Urinary bladder (tissue), 4 donors: ENCODE data around the gene CLSTN2. TPM values are rescaled to one million over a fixed set of nuclear protein-coding genes. Genes with fewer than 3 reads are reported as not detected.

Source experiments
- DNase-seq: peaks from one replicate; pipeline ENCODE4 v3.0.0-alpha.2; 2015; ENCODE audit errors: extremely low spot score
- H3K27ac ChIP-seq: one replicate; pipeline ENCODE4 v1.5.1; 2013; ENCODE audit warnings: low read depth, mild to moderate bottlenecking, moderate library complexity
- H3K36me3 ChIP-seq: one replicate; pipeline ENCODE4 v1.6.1; 2013; ENCODE audit warnings: mild to moderate bottlenecking, moderate library complexity; ENCODE audit not compliant: insufficient read depth
- H3K4me1 ChIP-seq: one replicate; pipeline ENCODE4 v1.6.1; 2013; ENCODE audit warnings: mild to moderate bottlenecking, moderate library complexity; ENCODE audit not compliant: insufficient read depth
- H3K4me3 ChIP-seq: one replicate; pipeline ENCODE4 v1.5.1; 2013; ENCODE audit warnings: low read depth, low read length
- WGBS: extraction: QIAGEN DNeasy Blood & Tissue Kit; methylation state at CpG from one replicate; pipeline ENCODE4 v1.1.7; 2013; 5-methylcytosine and 5-hydroxymethylcytosine counted together
- polyA plus RNA-seq: library from polyadenylated mRNA; stranded (reverse); fragments of 200-250 nt; gene quantifications from one replicate; pipeline ENCODE4 v1.2.3, GENCODE V29; 2013
- total RNA-seq: library from RNA; depleted of rRNA; stranded (reverse); fragments of >200 nt; gene quantifications from one replicate; pipeline ENCODE4 v1.2.3, GENCODE V29; 2014
- donor health status: healthy with polysubstance abuse.
- donor health status: healthy.

Gene CLSTN2
- total and polyA plus RNA-seq, 2 donors = 1.1 to 4.9 TPM

DNA sequence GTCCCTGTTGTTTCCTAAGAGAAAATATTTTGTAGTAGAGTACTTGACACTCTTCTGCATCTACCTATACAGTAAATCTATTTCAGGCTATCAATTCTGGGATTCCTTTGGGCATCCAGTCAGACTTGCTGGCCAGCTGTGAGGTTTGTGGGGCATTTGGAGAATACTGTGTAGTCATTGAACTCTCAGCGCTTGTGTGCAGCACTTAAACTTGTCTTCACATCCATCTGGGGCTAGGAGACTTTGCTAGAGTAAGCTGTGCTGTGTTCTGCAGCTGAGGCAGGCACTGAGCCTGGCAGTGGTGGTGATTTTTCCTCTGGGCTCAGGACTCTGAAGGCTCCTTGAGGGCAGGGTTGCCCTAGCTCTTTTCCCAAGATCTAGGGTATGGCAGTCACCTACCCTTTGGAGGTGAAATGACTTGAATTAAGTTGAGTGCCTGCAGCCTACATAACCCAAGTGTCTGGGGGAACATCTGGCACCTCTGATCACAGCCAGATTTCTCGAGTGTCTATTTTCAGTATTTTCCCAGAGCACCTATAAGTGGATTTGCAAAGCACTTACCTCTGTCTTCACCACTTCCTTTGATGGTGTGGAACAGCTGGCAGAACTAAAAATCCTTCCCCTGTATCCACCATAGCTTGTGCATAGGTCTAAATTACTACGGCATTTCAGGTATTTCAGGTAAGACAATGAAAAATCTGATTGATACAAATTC lies 19.3 kb downstream of the CLSTN2 start:
- DNase-seq = no peak

DNA sequence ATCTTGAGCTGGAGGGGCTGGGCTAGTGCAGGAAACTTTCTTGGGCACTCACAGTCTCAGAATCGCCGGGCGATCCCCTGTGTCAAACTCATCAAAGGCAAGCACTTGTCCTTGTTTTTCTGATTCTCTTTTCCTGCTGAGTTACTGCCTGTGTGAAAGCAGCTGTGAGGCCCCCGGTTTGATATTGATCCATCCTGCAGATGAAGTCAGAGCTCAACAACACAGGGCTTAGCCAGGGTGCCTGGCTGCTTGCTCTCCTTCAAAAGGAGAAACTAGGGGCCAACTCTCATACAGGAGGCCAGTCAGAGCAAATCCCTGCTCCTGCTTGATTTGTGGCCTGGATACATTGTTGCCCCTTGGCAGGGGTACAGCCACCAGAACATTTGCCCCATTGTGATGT lies 22.9 kb downstream of the CLSTN2 start:
- Histone ChIP-seq H3K27ac (no peak overlapping the region), H3K36me3 (no peaks in the 10 kb centered on the region), H3K4me1 (no peaks in the 10 kb centered on the region), H3K4me3 (no peak overlapping the region)
- 69% methylated on average over 4 of the region's 4 CpGs for WGBS
- no peak for DNase-seq

More for the DNA sequence above, 19.3 kb downstream of the CLSTN2 start:
- Histone ChIP-seq H3K36me3 (no peaks in the 10 kb centered on the region), H3K4me3 (no peak overlapping the region), H3K4me1 (no peaks in the 10 kb centered on the region), H3K27ac (no peak overlapping the region)
- 82% methylated on average over 3 of the region's 3 CpGs for WGBS

DNA sequence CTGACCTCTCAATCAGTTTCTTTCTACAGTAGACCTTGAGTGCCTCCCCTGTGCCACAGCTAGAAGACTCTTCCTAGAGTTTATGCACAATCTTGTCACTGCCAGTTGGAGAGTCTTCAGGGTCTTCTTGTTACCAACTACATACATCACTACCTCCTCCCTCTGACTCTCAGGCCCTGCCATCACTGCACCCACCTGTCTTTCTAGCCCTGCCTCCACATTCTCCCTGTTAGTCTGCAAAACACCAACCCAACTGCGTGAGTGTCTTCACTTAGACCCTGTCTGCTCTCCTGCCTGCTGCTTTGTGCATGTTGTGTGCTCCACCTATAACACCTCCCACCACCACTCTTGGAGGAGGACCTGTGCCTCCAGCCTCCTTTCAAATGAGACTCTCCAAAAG lies 34.4 kb downstream of the CLSTN2 start:
- WGBS = 89% methylated on average over 1 of the region's 1 CpG
- DNase-seq = no peak
- no peaks in the 10 kb centered on the region for H3K4me1 ChIP-seq

DNA sequence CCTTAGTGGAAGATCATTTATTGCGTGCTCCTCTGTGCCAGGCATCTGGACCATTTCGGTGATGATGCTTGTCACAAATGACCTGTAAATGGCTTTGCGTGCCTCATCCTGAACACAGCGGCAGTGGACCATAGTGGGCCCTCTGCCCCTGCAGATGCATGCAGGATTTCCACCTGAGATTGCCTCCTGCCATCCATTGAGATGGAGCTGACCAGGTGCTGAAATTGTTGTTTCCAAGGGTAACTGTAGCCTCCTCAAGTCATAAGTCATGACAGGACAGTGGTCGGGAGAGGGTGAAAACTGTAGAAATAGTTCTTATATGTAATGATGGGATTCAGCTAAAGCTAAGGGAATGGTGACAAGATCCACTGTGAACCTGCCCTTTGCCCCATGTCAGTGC lies 35.5 kb downstream of the CLSTN2 start:
- WGBS = 88% methylated on average over 5 of the region's 5 CpGs
- H3K4me3 ChIP-seq = no peak overlapping the region
- no peak for DNase-seq
- no peaks in the 10 kb centered on the region for H3K36me3 ChIP-seq
- H3K27ac ChIP-seq = no peak overlapping the region
- no peaks in the 10 kb centered on the region for H3K4me1 ChIP-seq

More for the DNA sequence above, 34.4 kb downstream of the CLSTN2 start:
- H3K27ac ChIP-seq = no peak overlapping the region
- no peaks in the 10 kb centered on the region for H3K36me3 ChIP-seq
- H3K4me3 ChIP-seq = no peak overlapping the region

DNA sequence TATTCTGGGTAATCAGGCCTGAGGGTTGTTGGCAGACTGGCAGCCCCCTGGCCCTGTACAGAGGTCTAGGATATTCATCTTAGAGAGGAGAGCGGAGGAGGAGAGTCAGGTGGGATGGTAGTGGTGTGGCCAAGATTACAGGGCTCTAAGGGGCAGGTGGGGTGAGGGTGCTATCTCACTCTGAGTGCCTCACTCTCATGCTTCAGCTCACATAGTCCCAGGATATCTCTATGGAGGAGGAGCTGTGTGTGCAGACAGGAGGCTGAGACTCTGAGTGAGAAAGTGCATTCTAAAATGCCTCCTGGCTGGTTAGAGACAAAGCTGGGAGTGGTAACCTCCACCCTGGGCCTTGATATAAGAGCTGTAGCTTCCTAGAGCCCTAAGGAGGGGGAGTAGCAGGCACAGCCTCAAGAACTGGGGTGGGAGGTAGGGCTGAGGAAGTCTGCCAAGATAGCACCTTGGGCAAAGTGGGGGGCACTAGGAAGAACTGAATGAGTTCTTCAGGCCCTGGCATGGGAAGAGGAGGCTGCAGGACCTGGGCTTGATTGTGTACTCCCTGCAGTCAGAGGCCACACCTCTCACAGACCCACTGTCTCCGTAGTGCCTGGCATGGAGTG lies 39.9 kb downstream of the CLSTN2 start:
- DNase-seq = no peak
- no peak overlapping the region for H3K27ac ChIP-seq
- no peaks in the 10 kb centered on the region for H3K36me3 ChIP-seq
- H3K4me1 ChIP-seq = no peaks in the 10 kb centered on the region
- 82% methylated on average over 2 of the region's 2 CpGs for WGBS
- no peak overlapping the region for H3K4me3 ChIP-seq

DNA sequence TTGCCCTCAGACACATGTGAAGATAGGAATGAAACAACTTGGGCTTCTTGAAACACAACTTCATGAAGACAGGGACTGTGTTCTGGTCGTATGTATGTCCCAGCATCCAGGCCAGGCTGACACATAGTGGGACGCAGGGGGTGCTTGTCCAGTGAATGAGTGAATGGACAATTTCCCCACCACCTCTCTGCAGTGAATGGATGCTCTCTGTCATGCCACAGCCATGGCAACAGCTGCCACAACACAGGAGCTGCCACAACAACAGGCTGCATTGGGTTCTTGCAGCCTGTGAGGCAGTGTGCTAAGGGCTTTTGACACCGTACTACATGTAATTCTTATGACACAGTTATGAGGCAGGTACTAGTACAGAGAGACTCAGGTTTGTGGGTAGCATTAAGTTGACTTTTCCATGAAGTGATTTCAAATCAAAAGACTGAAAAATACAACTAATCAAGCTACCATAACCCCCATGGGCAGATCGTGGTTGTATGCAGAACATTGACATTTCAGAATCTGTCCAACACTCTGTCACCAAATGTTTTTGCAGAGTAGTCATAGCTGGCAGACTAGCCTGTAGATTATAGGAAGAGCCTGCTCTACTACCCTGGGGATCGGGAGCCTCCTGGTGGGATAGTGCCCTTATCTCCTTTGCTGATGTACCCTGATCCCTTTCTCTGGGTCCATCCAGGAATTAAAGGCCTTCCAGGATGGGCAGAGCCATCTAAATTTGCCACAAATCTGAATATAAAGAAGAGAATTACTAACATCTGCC lies 40.8 kb downstream of the CLSTN2 start:
- no peaks in the 10 kb centered on the region for H3K4me1 ChIP-seq
- H3K36me3 ChIP-seq = no peaks in the 10 kb centered on the region
- no peak overlapping the region for H3K27ac ChIP-seq
- WGBS = 52% methylated on average over 5 of the region's 5 CpGs
- H3K4me3 ChIP-seq = no peak overlapping the region
- DNase-seq = no peak

DNA sequence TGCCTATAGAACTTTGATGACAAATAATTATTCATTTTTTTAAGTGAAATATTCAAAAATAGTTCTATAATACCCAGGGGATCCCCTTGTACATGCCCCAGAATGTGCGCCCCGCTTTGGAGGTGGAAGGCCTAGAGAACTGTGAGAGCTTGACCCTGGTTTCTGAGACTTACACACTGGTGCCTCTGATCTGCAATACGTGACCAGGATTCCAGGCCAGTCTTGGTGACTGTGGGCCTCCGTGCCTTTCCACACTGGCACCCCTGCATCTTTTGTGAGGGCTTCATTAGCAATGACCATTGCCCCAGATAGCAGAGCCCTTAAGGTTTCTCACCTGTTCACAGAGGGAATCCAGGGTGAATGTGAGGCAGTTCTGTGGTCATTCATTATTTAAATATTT lies 44.0 kb downstream of the CLSTN2 start:
- 91% methylated on average over 4 of the region's 4 CpGs for WGBS
- Histone ChIP-seq H3K4me1 (no peaks in the 10 kb centered on the region), H3K36me3 (no peaks in the 10 kb centered on the region), H3K27ac (no peak overlapping the region), H3K4me3 (no peak overlapping the region)
- no peak for DNase-seq

DNA sequence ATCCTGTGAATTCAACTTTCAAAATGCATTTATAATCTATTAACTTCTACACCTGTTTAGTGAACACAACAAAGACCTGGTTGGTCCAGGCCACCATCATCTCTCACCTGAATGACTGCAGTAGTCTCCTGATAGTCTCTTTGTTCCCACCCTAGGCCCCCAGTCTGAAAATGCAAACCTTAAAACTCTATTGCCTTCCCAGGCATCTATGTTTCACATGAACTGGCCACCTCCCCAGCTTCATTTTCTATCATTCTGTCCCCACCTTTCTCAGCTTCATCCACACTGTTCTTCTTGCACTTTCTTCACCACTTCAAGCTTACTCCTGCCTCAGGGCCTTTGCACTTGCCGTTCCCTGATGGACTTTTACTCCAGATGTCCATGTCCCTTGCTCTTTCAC lies 45.0 kb downstream of the CLSTN2 start:
- Histone ChIP-seq H3K4me3 (no peak overlapping the region), H3K36me3 (no peaks in the 10 kb centered on the region), H3K4me1 (no peaks in the 10 kb centered on the region), H3K27ac (no peak overlapping the region)
- 96% methylated on average over 1 of the region's 1 CpG for WGBS
- no peak for DNase-seq

DNA sequence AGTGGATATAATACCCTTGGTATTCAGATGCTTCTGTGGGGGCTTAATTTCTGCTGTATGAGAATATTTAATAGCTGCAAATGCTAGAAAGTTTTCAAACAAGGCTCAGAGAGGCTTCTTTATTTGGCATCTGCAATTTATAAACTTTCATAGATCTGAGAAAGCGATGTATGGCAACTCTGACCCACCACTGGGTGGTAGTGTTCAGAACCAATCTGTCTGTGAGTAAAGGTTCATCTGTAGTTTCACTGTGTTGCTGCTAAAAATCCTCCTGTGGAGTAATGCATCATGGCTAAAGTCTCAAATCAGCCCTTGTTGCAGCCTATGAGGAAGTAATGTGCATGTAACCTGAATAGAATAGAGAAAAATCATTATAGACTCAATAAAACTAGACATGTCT lies 47.4 kb downstream of the CLSTN2 start:
- Histone ChIP-seq H3K4me3 (no peak overlapping the region), H3K4me1 (no peaks in the 10 kb centered on the region), H3K27ac (no peak overlapping the region), H3K36me3 (no peaks in the 10 kb centered on the region)
- DNase-seq = no peak
- WGBS = 62% methylated on average over 1 of the region's 1 CpG

DNA sequence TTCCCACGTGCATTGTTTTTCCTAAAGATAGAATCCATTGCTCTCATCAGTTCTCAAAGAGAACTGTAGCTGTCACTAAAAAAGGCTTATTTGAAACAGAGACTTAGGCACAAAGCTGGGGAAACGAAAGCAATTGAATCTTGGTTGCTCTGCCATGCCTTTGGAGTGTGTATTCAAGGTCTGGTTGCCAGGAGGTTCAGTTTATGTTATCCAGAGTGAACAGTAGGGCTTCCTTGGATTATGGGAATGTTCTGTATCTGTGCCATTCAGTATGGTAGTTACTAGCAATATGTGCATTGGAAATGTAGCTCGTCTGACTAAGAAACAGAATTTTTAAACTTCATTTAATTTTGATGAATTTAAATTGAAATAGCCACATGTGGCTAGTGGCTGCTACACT lies 50.6 kb downstream of the CLSTN2 start:
- Histone ChIP-seq H3K4me3 (no peak overlapping the region), H3K4me1 (no peaks in the 10 kb centered on the region), H3K27ac (no peak overlapping the region), H3K36me3 (no peaks in the 10 kb centered on the region)
- no peak for DNase-seq
- WGBS = 70% methylated on average over 3 of the region's 3 CpGs

DNA sequence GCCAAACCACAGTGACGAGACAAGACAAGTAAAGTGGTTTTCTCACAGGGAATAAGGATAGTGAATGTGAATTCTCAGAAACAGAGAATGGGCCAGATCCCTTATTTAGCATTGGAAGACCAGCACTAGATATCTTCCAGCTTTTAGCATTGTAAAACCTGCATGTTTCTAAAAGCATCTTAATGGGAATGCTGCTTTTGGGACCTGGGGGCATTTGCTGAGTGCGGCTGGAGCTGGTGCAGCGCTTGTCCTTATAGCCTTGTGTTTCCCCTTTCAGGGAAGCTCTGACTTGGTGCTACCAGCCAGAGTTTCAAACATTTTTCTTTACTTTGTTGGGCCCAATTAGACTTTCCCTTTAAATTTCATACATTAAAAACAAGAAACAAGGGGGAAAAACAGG lies 52.9 kb downstream of the CLSTN2 start:
- DNase-seq = no peak
- Histone ChIP-seq H3K4me1 (no peaks in the 10 kb centered on the region), H3K36me3 (no peaks in the 10 kb centered on the region), H3K4me3 (no peak overlapping the region), H3K27ac (no peak overlapping the region)
- whole genome bisulfite sequencing = 96% methylated on average over 3 of the region's 3 CpGs

DNA sequence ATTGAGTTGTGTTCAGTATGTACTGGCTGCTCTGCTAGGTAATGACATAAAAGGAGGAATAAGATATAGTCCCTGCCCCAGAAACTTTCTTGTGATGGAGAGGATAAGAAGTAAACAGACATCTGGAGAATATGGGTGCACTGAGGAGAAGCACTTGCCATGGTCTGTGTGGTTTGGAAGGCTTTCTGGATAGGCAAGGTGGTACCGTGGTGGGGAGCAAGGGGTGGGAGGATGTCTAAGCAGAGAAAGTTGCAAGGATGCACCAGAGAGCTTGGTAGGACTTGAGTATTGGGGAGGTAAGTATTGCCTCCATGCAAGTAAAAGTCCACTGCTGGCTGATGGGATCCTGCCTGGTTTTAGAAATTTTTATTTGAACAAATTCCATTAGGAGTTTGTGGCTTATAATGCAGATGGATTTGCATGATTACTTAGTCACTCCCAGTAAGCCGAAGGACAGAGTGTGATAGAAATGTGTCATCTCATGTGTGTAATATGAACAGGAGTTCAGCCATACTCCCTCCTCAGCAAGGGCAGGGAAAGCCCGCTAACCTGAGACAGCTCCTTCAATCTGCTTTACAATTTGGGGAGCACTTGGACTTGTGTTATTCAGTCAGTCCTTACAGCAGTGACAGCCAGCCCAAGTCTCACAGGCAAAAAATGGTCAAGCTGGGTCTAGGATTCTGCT lies 53.6 kb downstream of the CLSTN2 start:
- no peak overlapping the region for H3K27ac ChIP-seq
- H3K4me1 ChIP-seq = no peaks in the 10 kb centered on the region
- H3K4me3 ChIP-seq = no peak overlapping the region
- no peaks in the 10 kb centered on the region for H3K36me3 ChIP-seq
- DNase-seq = no peak
- WGBS = 88% methylated on average over 3 of the region's 3 CpGs

DNA sequence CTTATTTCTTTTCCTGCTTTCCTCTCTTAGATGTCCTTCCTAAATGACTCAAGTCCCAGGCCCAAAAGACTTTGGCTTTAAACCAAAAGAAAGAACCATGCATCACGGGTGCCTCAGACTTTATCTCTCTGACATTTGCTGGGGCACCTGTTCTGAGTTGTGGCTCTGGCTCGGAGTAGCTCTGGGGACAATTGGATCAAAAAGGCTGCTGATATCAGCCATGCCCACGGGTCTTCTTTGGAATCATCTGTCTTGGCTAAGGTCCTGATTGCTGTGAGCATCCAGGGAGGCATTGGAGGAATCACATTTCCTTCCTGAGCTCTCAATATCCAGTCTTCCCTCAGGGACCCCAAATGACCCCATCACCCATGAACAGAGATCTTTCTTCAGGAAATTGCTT lies 59.9 kb downstream of the CLSTN2 start:
- Histone ChIP-seq H3K4me1 (no peaks in the 10 kb centered on the region), H3K27ac (no peak overlapping the region), H3K4me3 (no peak overlapping the region), H3K36me3 (no peaks in the 10 kb centered on the region)
- WGBS = 62% methylated on average over 3 of the region's 3 CpGs
- no peak for DNase-seq
